ENCODE results near the gene ERI3. TPM values are rescaled to one million over a fixed set of nuclear protein-coding genes. Genes with fewer than 3 reads are reported as not detected.

Gene ERI3
- total RNA-seq, 1 experiment from 2014 or later: 50.3 TPM

DNA sequence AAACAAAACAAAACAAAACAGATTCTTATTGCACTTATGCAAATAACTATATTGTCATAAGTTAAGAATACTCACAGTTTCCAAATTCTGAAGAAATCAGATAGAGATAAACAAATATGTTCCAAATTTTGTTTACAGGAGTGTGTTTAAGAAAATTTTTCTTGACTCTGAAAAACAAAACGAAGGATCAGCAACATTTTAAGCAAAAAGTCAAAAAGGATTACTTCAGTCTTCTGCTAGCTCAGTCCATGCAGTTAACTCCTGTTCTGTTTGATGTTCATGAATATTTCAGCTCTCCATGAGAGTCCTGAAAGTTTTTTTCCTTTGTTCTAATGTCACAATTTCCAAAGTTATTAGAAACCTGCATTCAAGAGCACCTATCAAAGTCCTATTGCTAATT, 180.4 kb downstream of the ERI3 start:
- Histone ChIP-seq H3K9me2 (replicated peaks; ENCODE audit: insufficient read depth, low read length) (no peaks in the 10 kb centered on the region), H3K9ac (ENCODE audit: low read length) (no peak overlapping the region), H3K4me1 (ENCODE audit: low read length) (no peaks in the 10 kb centered on the region), H3K27ac (ENCODE audit: low read length) (no peak overlapping the region), H2AFZ (ENCODE audit: low read length) (no peak overlapping the region), H3K36me3 (ENCODE audit: insufficient read depth, low read length) (no peaks in the 10 kb centered on the region), H3K4me2 (ENCODE audit: low read depth, low read length, poor library complexity, severe bottlenecking) (no peak overlapping the region), H3K9me3 (ENCODE audit: low read length) (no peaks in the 10 kb centered on the region), H4K20me1 (ENCODE audit: insufficient read depth, low read depth, low read length) (no peaks in the 10 kb centered on the region), H3K4me3 (ENCODE audit: low read length) (no peak overlapping the region), H3K27me3 (ENCODE audit: low read length) (no peaks in the 10 kb centered on the region), H3K79me2 (ENCODE audit: low read length) (no peaks in the 10 kb centered on the region)
- no peak for DNase-seq

Small RNAs within 50 kb of the gene (small RNA-seq; reads per million reads assigned to genes)
- gene AL035417.1 (not detected), gene RNU6-369P (not detected)

Other genes starting within 250 kb of the ERI3 start
- gene KLF17, start 236.4 kb downstream of the ERI3 start, total RNA-seq (2014; rRNA removed; shearing (Covaris generic); ENCODE audit: low replicate concordance): not detected in 2 replicates
- not detected in 2 replicates for gene KLF18, start 213.6 kb downstream of the ERI3 start, total RNA-seq (2014; rRNA removed; shearing (Covaris generic); ENCODE audit: low replicate concordance)
- 16.6 and 40.4 TPM in 2 replicates for gene DMAP1, start 141.8 kb downstream of the ERI3 start, total RNA-seq (2014; rRNA removed; shearing (Covaris generic); ENCODE audit: low replicate concordance)
- 73.6 and 147 TPM in 2 replicates for gene RNF220, start 50.0 kb upstream of the ERI3 start, total RNA-seq (2014; rRNA removed; shearing (Covaris generic); ENCODE audit: low replicate concordance)